Suprapubic skin (tissue), 4 donors: ENCODE measurements around the gene AKAP8L.
"Not testable (repeated sequence)": the region's sequence is repeated elsewhere in the genome, so short reads cannot be mapped to it uniquely, and the experiment has no call there.

ENCODE experiments used
- CTCF ChIP-seq, 2 donors: fragments of 200-600 bp in 1 of 2; fragments of 450-650 bp in 1 of 2; sonication (generic) in 1 of 2; IDR thresholded peaks; one replicate each; pipeline ENCODE4 v1.5.1; 2016 to 2019; ENCODE audit warnings: antibody characterized with exemption in 2 of 2, mild to moderate bottlenecking in 1 of 2, moderate library complexity in 1 of 2
- POLR2A ChIP-seq, 2 donors: fragments of 450-650 bp; IDR thresholded peaks; one replicate each; pipeline ENCODE4 v1.6.1; 2017; ENCODE audit warnings: antibody characterized with exemption in 2 of 2, mild to moderate bottlenecking in 2 of 2, moderate library complexity in 2 of 2
- POLR2AphosphoS5 ChIP-seq, 3 donors: sonication (generic); formaldehyde crosslinking; IDR thresholded peaks; one replicate each; pipeline ENCODE4 v1.6.1; 2017; ENCODE audit warnings: antibody characterized with exemption in 3 of 3

DNA sequence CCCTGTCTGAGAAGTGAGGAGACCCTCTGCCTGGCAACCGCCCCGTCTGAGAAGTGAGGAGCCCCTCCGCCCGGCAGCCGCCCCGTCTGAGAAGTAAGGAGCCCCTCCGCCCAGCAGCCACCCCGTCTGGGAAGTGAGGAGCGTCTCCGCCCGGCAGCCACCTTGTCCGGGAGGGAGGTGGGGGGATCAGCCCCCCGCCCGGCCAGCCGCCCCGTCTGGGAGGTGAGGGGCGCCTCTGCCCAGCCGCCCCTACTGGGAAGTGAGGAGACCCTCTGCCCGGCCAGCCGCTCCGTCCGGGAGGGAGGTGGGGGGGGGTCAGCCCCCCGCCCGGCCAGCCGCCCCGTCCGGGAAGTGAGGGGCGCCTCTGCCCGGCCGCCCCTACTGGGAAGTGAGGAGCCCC lies 55.7 kb downstream of the AKAP8L start:
- TF ChIP-seq POLR2A, CTCF, POLR2AphosphoS5 (IDR thresholded peaks at IDR 0.05): not testable (repeated sequence)
